Vagina (tissue), 2 donors: ENCODE results near the gene FBXW11.

Experiments used
- CTCF ChIP-seq, 3 experiments: fragments of 450-650 bp in 2 of 3; fragments of 200-600 bp in 1 of 3; sonication (generic) in 1 of 3; IDR thresholded peaks; one replicate each; pipeline ENCODE4 v1.5.1; 2017 to 2019; ENCODE audit warnings: antibody characterized with exemption in 3 of 3, mild to moderate bottlenecking in 2 of 3, moderate library complexity in 2 of 3
- POLR2A ChIP-seq, 2 donors: fragments of 450-650 bp; IDR thresholded peaks; one replicate each; pipeline ENCODE4 v1.6.1; 2017; ENCODE audit warnings: antibody characterized with exemption in 2 of 2, mild to moderate bottlenecking in 2 of 2, moderate library complexity in 2 of 2

GRCh38 chr5:171839112-171839511 is 167.3 kb downstream of the FBXW11 start:
- TF ChIP-seq CTCF (IDR thresholded peaks at IDR 0.05) (no peak), POLR2A (IDR thresholded peaks at IDR 0.05) (no peak)
